HG03575 (cell line): ENCODE results near the gene PTGDS.

Source experiments
- ATAC-seq: cut with Tn5 transposase; IDR thresholded peaks from one replicate; pipeline ENCODE4 v1.9.1; 2021; ENCODE audit not compliant: unreplicated experiment, insufficient number of reproducible peaks, low FRiP score; ENCODE audit errors: extremely low read depth

Gene PTGDS

GRCh38 chr9:136968333-136969127 is 8.8 kb upstream of the PTGDS start:
- no peak for ATAC-seq

GRCh38 chr9:136969150-136969549 is 8.2 kb upstream of the PTGDS start:
- no peak for ATAC-seq

GRCh38 chr9:136969774-136970173 is 7.5 kb upstream of the PTGDS start:
- ATAC-seq = no peak

GRCh38 chr9:136970361-136970760 is 6.9 kb upstream of the PTGDS start:
- no peak for ATAC-seq

- ATAC-seq = no peak
Observed at GRCh38 chr9:136971746-136972145, 5.6 kb upstream of the PTGDS start.

GRCh38 chr9:136972335-136972734 is 5.0 kb upstream of the PTGDS start:
- ATAC-seq = no peak

- no peak for ATAC-seq
Observed at GRCh38 chr9:136972743-136973142, 4.6 kb upstream of the PTGDS start.

GRCh38 chr9:136973618-136974617 is 3.4 kb upstream of the PTGDS start:
- no peak for ATAC-seq

GRCh38 chr9:136974817-136975535 is 2.3 kb upstream of the PTGDS start:
- no peak for ATAC-seq

GRCh38 chr9:136975644-136976043 is 1.7 kb upstream of the PTGDS start:
- no peak for ATAC-seq

- ATAC-seq = no peak
Observed at GRCh38 chr9:136977649-136978072, 357 bp downstream of the PTGDS start.

- ATAC-seq = no peak
Observed at GRCh38 chr9:136978073-136978864, 965 bp downstream of the PTGDS start.

- no peak for ATAC-seq
Observed at GRCh38 chr9:136978865-136979544, 1.7 kb downstream of the PTGDS start.

- ATAC-seq = no peak
Observed at GRCh38 chr9:136979769-136980587, 2.7 kb downstream of the PTGDS start.

- no peak for ATAC-seq
Observed at GRCh38 chr9:136980669-136981478, 3.6 kb downstream of the PTGDS start.

GRCh38 chr9:136981588-136982231 is 4.4 kb downstream of the PTGDS start:
- no peak for ATAC-seq
